ENCODE results near the gene CAMK2B. TPM values are rescaled to one million over a fixed set of nuclear protein-coding genes. Genes with fewer than 3 reads are reported as not detected.
A peak's percentile ranks its signal among the peaks of the same experiment; 100 is the strongest.

The CAMK2B gene
- total RNA-seq, 1 experiment from 2014 or later: 0.13 TPM

- no peaks in the 10 kb centered on the region for H3K4me1 ChIP-seq (ENCODE audit: insufficient read depth, low read length, poor library complexity, severe bottlenecking)
- H3K27me3 ChIP-seq (replicated peaks; ENCODE audit: insufficient read depth, low read depth, low read length, poor library complexity): no peaks in the 10 kb centered on the region
- CTCF ChIA-PET: interaction anchor here (0.9 kb wide), 1 partner anchor 323 kb away, joined by 3 read pairs; no protein-coding TSS in a partner anchor
- POLR2A ChIA-PET (ENCODE audit: low non-redundant PET): no interaction called here
- H3K4me3 ChIP-seq (ENCODE audit: low read depth, low read length, poor library complexity, severe bottlenecking): no peak overlapping the region
- no TSS peak for BruUV-seq (replicated peaks)
- no peak overlapping the region for H3K27ac ChIP-seq (ENCODE audit: low read depth, low read length, poor library complexity, severe bottlenecking)
- no peaks in the 10 kb centered on the region for H3K9me3 ChIP-seq (ENCODE audit: low read depth, low read length, poor library complexity, severe bottlenecking)
- TF ChIP-seq CTCF (conservative IDR thresholded peaks at IDR 0.05; ENCODE audit: low read depth, low read length) (no peak), EZH2 (IDR thresholded peaks at IDR 0.05; ENCODE audit: borderline replicate concordance, low read depth, low read length, poor library complexity, severe bottlenecking) (no peak)
- H3K36me3 ChIP-seq (ENCODE audit: insufficient read depth, low read length, poor library complexity, severe bottlenecking): no peaks in the 10 kb centered on the region
- no peak for DNase-seq (ENCODE audit: low spot score)
- intact Hi-C loops (cut with micrococcal nuclease; ENCODE audit: unreplicated experiment): loop anchor here (5.0 to 10.0 kb wide), 2 partner anchors 325 to 893 kb away; no protein-coding TSS in a partner anchor
These were observed 83.3 kb downstream of the CAMK2B start for GRCh38 chr7:44242091-44242490.

- ChIA-PET CTCF (interaction anchor here (0.6 to 1.0 kb wide), 5 partner anchors 29 to 895 kb away, joined by 3 to 5 read pairs (median 4); no protein-coding TSS in a partner anchor), POLR2A (ENCODE audit: low non-redundant PET) (interaction anchor here (0.6 kb wide), 1 partner anchor 247 kb away, joined by 3 read pairs; no protein-coding TSS in a partner anchor)
- H3K27me3 ChIP-seq (replicated peaks; ENCODE audit: insufficient read depth, low read depth, low read length, poor library complexity): no peaks in the 10 kb centered on the region
- no peak overlapping the region for H3K27ac ChIP-seq (ENCODE audit: low read depth, low read length, poor library complexity, severe bottlenecking)
- no TSS peak for BruUV-seq (replicated peaks)
- peak; percentile 85 for DNase-seq (ENCODE audit: low spot score)
- no peaks in the 10 kb centered on the region for H3K36me3 ChIP-seq (ENCODE audit: insufficient read depth, low read length, poor library complexity, severe bottlenecking)
- TF ChIP-seq EZH2 (IDR thresholded peaks at IDR 0.05; ENCODE audit: borderline replicate concordance, low read depth, low read length, poor library complexity, severe bottlenecking): no peak
- TF ChIP-seq CTCF (conservative IDR thresholded peaks at IDR 0.05; ENCODE audit: low read depth, low read length): peak; percentile 89
- no peaks in the 10 kb centered on the region for H3K4me1 ChIP-seq (ENCODE audit: insufficient read depth, low read length, poor library complexity, severe bottlenecking)
- intact Hi-C loops (cut with micrococcal nuclease; ENCODE audit: unreplicated experiment): loop anchor here (1.0 to 10.0 kb wide), 3 partner anchors 236 to 894 kb away; no protein-coding TSS in a partner anchor
- H3K9me3 ChIP-seq (ENCODE audit: low read depth, low read length, poor library complexity, severe bottlenecking): no peaks in the 10 kb centered on the region
- H3K4me3 ChIP-seq (ENCODE audit: low read depth, low read length, poor library complexity, severe bottlenecking): peak overlapping the region; percentile 33
These were observed 84.3 kb downstream of the CAMK2B start for GRCh38 chr7:44240983-44241510.

GRCh38 chr7:44240376-44240775 lies 85.0 kb downstream of the CAMK2B start:
- no peak overlapping the region for H3K4me3 ChIP-seq (ENCODE audit: low read depth, low read length, poor library complexity, severe bottlenecking)
- no peaks in the 10 kb centered on the region for H3K27me3 ChIP-seq (replicated peaks; ENCODE audit: insufficient read depth, low read depth, low read length, poor library complexity)
- ChIA-PET CTCF (interaction anchor here (0.8 to 1.0 kb wide), 4 partner anchors 29 to 896 kb away, joined by 3 to 5 read pairs (median 4); no protein-coding TSS in a partner anchor), POLR2A (ENCODE audit: low non-redundant PET) (no interaction called here)
- no peaks in the 10 kb centered on the region for H3K9me3 ChIP-seq (ENCODE audit: low read depth, low read length, poor library complexity, severe bottlenecking)
- no peaks in the 10 kb centered on the region for H3K4me1 ChIP-seq (ENCODE audit: insufficient read depth, low read length, poor library complexity, severe bottlenecking)
- no peaks in the 10 kb centered on the region for H3K36me3 ChIP-seq (ENCODE audit: insufficient read depth, low read length, poor library complexity, severe bottlenecking)
- TF ChIP-seq CTCF (conservative IDR thresholded peaks at IDR 0.05; ENCODE audit: low read depth, low read length) (no peak), EZH2 (IDR thresholded peaks at IDR 0.05; ENCODE audit: borderline replicate concordance, low read depth, low read length, poor library complexity, severe bottlenecking) (no peak)
- intact Hi-C loops (cut with micrococcal nuclease; ENCODE audit: unreplicated experiment): loop anchor here (5.0 to 10.0 kb wide), 2 partner anchors 327 to 894 kb away; no protein-coding TSS in a partner anchor
- BruUV-seq (replicated peaks): no TSS peak
- no peak for DNase-seq (ENCODE audit: low spot score)
- no peak overlapping the region for H3K27ac ChIP-seq (ENCODE audit: low read depth, low read length, poor library complexity, severe bottlenecking)
